Glutamatergic neuron (in vitro differentiated cells): Measurements from ENCODE around the gene DMAC2. TPM values are rescaled to one million over a fixed set of nuclear protein-coding genes. Genes with fewer than 3 reads are reported as not detected.

Experiments used
- DNase-seq: peaks from one replicate; pipeline ENCODE4 v3.0.0; 2022
- H3K27ac Mint-ChIP-seq: one replicate; pipeline ENCODE4 v1.8.0; 2020; ENCODE audit warnings: mild to moderate bottlenecking, mixed read lengths, inconsistent platforms; ENCODE audit not compliant: unreplicated experiment
- H3K27me3 Mint-ChIP-seq: one replicate; pipeline ENCODE4 v1.8.0; 2020; ENCODE audit warnings: mild to moderate bottlenecking, moderate library complexity, mixed read lengths, inconsistent platforms; ENCODE audit not compliant: unreplicated experiment
- H3K36me3 Mint-ChIP-seq: one replicate; pipeline ENCODE4 v1.8.0; 2020; ENCODE audit warnings: mild to moderate bottlenecking, mixed read lengths, inconsistent platforms; ENCODE audit not compliant: unreplicated experiment
- H3K4me1 Mint-ChIP-seq: one replicate; pipeline ENCODE4 v1.8.0; 2020; ENCODE audit warnings: mild to moderate bottlenecking, low read depth, mixed read lengths, inconsistent platforms; ENCODE audit not compliant: unreplicated experiment
- H3K4me3 Mint-ChIP-seq: one replicate; pipeline ENCODE4 v1.8.0; 2020; ENCODE audit warnings: mild to moderate bottlenecking, mixed read lengths, inconsistent platforms; ENCODE audit not compliant: unreplicated experiment
- H3K9me3 Mint-ChIP-seq: one replicate; pipeline ENCODE4 v1.8.0; 2020; ENCODE audit warnings: mild to moderate bottlenecking, moderate library complexity, mixed read lengths, inconsistent platforms; ENCODE audit not compliant: unreplicated experiment
- CTCF ChIP-seq: fragments of 200-600 bp; sonication (generic); IDR thresholded peaks from one replicate; pipeline ENCODE4 v1.5.0; 2021; ENCODE audit not compliant: partially characterized antibody, unreplicated experiment
- total RNA-seq: library from RNA; stranded (reverse); fragmentation: NEBNext Ultra II Directional; extraction: Animal tissue kit (Norgen Biotek cat#: 25700); gene quantifications from one replicate; pipeline ENCODE4 v1.2.1, GENCODE V29; 2021; ENCODE audit not compliant: unreplicated experiment

Gene DMAC2
- total RNA-seq, 1 donor from 2014 or later = 99.4 TPM

GRCh38 chr19:41457241-41457640 lies 17.5 kb upstream of the DMAC2 start:
- TF ChIP-seq CTCF = no peak
- H3K9me3 Mint-ChIP-seq = peaks cover 2% of the 10 kb centered on the region
- H3K4me1 Mint-ChIP-seq = no peaks in the 10 kb centered on the region
- no peak overlapping the region for H3K4me3 Mint-ChIP-seq
- H3K27me3 Mint-ChIP-seq = no peaks in the 10 kb centered on the region
- H3K36me3 Mint-ChIP-seq = no peaks in the 10 kb centered on the region
- no peak overlapping the region for H3K27ac Mint-ChIP-seq
- DNase-seq = no peak

- no peak overlapping the region for H3K4me3 Mint-ChIP-seq
- H3K27ac Mint-ChIP-seq = no peak overlapping the region
- H3K36me3 Mint-ChIP-seq = no peaks in the 10 kb centered on the region
- no peaks in the 10 kb centered on the region for H3K9me3 Mint-ChIP-seq
- no peaks in the 10 kb centered on the region for H3K4me1 Mint-ChIP-seq
- no peak for TF ChIP-seq CTCF
- no peak for DNase-seq
- H3K27me3 Mint-ChIP-seq = no peaks in the 10 kb centered on the region
Measured at GRCh38 chr19:41456342-41456918, 16.7 kb upstream of the DMAC2 start.

DNA sequence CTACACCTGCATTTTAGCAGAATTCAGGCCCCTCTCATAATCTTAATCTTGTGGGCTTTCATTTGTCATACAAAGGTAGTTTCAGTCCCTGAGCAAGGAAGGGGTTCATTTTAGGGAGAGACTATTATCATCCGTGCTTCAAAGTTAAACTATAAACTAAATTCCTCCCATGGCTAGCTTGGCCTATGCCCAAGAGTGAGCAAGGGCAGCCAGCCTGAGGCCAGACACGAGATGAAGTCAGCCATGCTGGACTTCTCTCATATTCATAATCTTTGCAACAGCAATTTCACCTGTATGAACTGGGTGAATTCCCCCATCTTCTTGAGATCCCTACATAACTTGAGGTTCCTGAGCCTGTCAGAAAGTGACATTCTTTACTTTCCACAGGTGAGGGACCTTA lies 16.2 kb upstream of the DMAC2 start:
- TF ChIP-seq CTCF = no peak
- H3K36me3 Mint-ChIP-seq = no peaks in the 10 kb centered on the region
- H3K27ac Mint-ChIP-seq = no peak overlapping the region
- DNase-seq = no peak
- H3K4me1 Mint-ChIP-seq = no peaks in the 10 kb centered on the region
- no peak overlapping the region for H3K4me3 Mint-ChIP-seq
- H3K9me3 Mint-ChIP-seq = no peaks in the 10 kb centered on the region
- H3K27me3 Mint-ChIP-seq = no peaks in the 10 kb centered on the region

DNA sequence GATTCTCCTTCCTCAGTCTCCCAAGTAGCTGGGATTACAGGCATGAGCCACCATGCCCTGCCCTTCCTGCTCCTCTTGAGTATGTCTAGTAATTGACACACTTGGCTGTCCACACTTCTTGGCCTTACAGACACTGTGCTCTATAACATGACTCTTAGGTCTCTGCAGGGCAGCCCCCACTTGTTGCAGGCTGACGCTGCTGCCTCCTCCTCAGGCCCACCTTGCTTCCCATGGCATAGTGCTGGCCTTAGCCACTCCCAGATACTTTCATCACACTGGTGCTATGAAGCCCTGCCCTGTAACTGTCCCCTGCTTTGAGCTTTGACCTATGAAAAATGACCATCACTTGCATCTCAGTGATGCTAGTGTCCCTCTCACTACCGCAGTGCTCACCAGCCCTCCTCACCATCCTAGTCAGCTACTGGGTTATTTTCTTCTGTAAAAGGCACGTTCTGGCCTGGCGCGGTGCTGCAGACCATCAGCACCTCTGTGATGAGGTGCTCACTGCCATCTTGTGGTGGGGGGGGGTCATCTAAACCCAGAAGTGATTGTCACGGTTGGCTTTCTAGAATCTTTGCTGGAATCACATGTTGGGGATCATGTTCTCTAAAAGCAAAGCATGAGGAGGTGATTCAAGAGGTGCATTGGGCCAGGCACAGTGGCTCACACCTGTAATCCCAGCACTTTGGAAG lies 13.0 kb upstream of the DMAC2 start:
- H3K27me3 Mint-ChIP-seq = peaks cover 7% of the 10 kb centered on the region
- no peak overlapping the region for H3K27ac Mint-ChIP-seq
- H3K4me3 Mint-ChIP-seq = no peak overlapping the region
- no peaks in the 10 kb centered on the region for H3K36me3 Mint-ChIP-seq
- no peak for TF ChIP-seq CTCF
- no peaks in the 10 kb centered on the region for H3K9me3 Mint-ChIP-seq
- DNase-seq = no peak
- no peaks in the 10 kb centered on the region for H3K4me1 Mint-ChIP-seq

GRCh38 chr19:41449865-41450178 lies 10.1 kb upstream of the DMAC2 start:
- Mint-ChIP-seq H3K36me3 (no peaks in the 10 kb centered on the region), H3K4me1 (no peaks in the 10 kb centered on the region), H3K27ac (no peak overlapping the region), H3K27me3 (peaks cover 7% of the 10 kb centered on the region), H3K9me3 (no peaks in the 10 kb centered on the region), H3K4me3 (no peak overlapping the region)
- no peak for DNase-seq
- TF ChIP-seq CTCF = no peak
